ENCODE data around the gene TMEM254. TPM values are rescaled to one million over a fixed set of nuclear protein-coding genes. Genes with fewer than 3 reads are reported as not detected.
A peak's percentile ranks its signal among the peaks of the same experiment; 100 is the strongest.
"Not testable (repeated sequence)": the region's sequence is repeated elsewhere in the genome, so short reads cannot be mapped to it uniquely, and the experiment has no call there.

The TMEM254 gene
- polyA plus RNA-seq, result 49.6 TPM
- long read RNA-seq, donor 1, transcript TMEM254-205 (4 exons, 2,042 nt), result major isoform, 10 of 12 reads
- long read RNA-seq, donor 1, partial matches to known transcripts, result 0 of 12 reads
- long read RNA-seq, donor 1, other reads (novel, unspliced or antisense), result 0 of 12 reads
- long read RNA-seq, donor 2, transcript TMEM254-205 (4 exons, 2,042 nt), result major isoform, 16 of 22 reads
- long read RNA-seq, donor 2, partial matches to known transcripts, result 0 of 22 reads
- long read RNA-seq, donor 2, other reads (novel, unspliced or antisense), result 0 of 22 reads
- long read RNA-seq, donor 3, result 0 reads
- long read RNA-seq, donor 4, partial matches to known transcripts, result 0 of 1 reads
- long read RNA-seq, donor 4, other reads (novel, unspliced or antisense), result 0 of 1 reads
- long read RNA-seq, donor 5, transcript TMEM254-205 (4 exons, 2,042 nt), result major isoform, 13 of 29 reads
- long read RNA-seq, donor 5, partial matches to known transcripts, result 14 of 29 reads
- long read RNA-seq, donor 5, other reads (novel, unspliced or antisense), result 0 of 29 reads
- long read RNA-seq, donor 6, transcript TMEM254-205 (4 exons, 2,042 nt), result major isoform, 17 of 23 reads
- long read RNA-seq, donor 6, partial matches to known transcripts, result 0 of 23 reads
- long read RNA-seq, donor 6, other reads (novel, unspliced or antisense), result 0 of 23 reads
- long read RNA-seq, donor 7, transcript TMEM254-205 (4 exons, 2,042 nt), result major isoform, 5 of 7 reads
- long read RNA-seq, donor 7, partial matches to known transcripts, result 0 of 7 reads
- long read RNA-seq, donor 7, other reads (novel, unspliced or antisense), result 0 of 7 reads
- long read RNA-seq, donor 8, transcript TMEM254-205 (4 exons, 2,042 nt), result major isoform, 20 of 24 reads
- long read RNA-seq, donor 8, partial matches to known transcripts, result 0 of 24 reads
- long read RNA-seq, donor 8, other reads (novel, unspliced or antisense), result 0 of 24 reads
- long read RNA-seq, donor 9, transcript TMEM254-205 (4 exons, 2,042 nt), result major isoform, 14 of 49 reads
- long read RNA-seq, donor 9, partial matches to known transcripts, result 29 of 49 reads
- long read RNA-seq, donor 9, other reads (novel, unspliced or antisense), result 0 of 49 reads
- long read RNA-seq, donor 10, transcript TMEM254-205 (4 exons, 2,042 nt), result major isoform, 19 of 21 reads
- long read RNA-seq, donor 10, partial matches to known transcripts, result 0 of 21 reads
- long read RNA-seq, donor 10, other reads (novel, unspliced or antisense), result 0 of 21 reads
- long read RNA-seq, donor 11, transcript TMEM254-205 (4 exons, 2,042 nt), result major isoform, 17 of 20 reads
- long read RNA-seq, donor 11, partial matches to known transcripts, result 0 of 20 reads
- long read RNA-seq, donor 11, other reads (novel, unspliced or antisense), result 0 of 20 reads

DNA sequence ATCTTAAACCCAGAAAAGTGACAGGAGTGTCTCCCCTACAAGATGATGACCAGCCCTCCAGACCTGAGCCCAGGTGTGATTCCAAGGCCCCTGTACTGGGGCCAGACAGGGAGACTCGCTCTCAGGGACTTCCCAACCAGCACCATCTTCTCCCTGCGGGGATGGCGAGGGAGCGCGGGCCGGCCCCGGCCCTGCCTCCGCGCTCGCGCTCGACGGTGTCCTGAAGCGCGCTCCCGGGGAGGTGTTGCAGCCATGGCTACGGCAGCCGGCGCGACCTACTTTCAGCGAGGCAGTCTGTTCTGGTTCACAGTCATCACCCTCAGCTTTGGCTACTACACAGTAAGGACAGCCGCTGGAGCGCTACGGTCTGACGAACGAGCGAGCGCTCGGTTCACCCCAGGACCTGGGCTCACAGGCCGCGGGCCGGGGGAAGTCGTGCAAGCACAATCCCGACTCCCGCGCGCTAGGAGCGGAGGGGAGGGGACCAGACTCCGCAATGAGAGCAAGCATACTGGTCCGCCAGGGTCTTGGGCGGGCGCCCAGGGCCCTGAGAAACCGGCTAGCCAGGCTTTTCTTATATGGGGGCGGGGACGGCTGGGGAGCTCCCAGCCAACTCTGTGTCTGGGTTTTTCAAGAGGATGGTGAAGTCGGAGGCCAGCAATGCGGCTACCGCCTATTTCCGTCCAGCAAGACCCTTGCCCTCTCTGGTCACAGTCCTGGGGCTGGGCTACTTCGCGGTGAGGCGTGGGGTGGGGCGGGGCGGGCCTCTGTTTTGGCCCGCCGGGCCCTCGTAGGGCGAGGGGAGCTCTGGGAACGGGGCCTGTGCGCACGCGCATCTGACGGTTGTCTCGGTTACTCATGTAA lies at the start of gene TMEM254:
TMEM254 (plus strand) TSS at position 218 of the 864 bp plus-strand sequence; CDS start at position 253, 35 bp downstream.
- Histone ChIP-seq H3K27me3 (ENCODE audit: control insufficient read depth, insufficient read depth, low read length) (no peaks in the 10 kb centered on the region), H3K9me3 (ENCODE audit: control insufficient read depth, low read depth, low read length) (no peaks in the 10 kb centered on the region), H3K4me1 (ENCODE audit: control insufficient read depth, insufficient read depth, low read length) (no peaks in the 10 kb centered on the region), H3K36me3 (ENCODE audit: control insufficient read depth, insufficient read depth, low read length) (peaks cover 3% of the 10 kb centered on the region), H3K27ac (ENCODE audit: low read length) (peak within 1 kb of the TSS; percentile 91), H3K4me3 (ENCODE audit: low read length) (peak within 1 kb of the TSS; percentile 65)
- peak; percentile 92 to 95 for DNase-seq
- no CpG with 5 or more reads among the region's 64 CpGs for WGBS (ENCODE audit: insufficient coverage, low lambda C conversion rate)

DNA sequence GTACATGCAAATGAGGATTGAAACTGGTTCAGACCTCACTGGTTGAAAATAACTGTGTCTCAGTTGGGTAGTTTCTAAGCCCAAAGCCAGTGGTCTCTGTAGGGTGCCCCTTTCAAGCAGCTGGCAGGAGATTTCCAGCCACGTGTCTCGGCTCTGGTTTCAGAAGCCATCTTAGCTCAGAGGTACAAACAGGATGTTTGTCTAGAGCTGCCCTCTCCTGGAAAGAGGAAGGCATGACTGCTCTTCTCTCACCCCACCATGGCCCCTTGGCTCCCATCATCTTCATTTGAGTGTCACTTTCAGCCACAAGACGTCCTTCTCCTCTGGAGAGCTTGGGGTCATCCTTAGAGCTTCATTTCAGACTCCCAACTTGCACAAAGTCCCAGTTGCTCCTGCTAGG lies 49.3 kb upstream of the TMEM254 start:
- not testable (repeated sequence) for H3K9me3 ChIP-seq (ENCODE audit: control insufficient read depth, low read depth, low read length); H3K27me3 ChIP-seq (ENCODE audit: control insufficient read depth, insufficient read depth, low read length); H3K4me3 ChIP-seq (ENCODE audit: low read length); H3K27ac ChIP-seq (ENCODE audit: low read length); H3K4me1 ChIP-seq (ENCODE audit: control insufficient read depth, insufficient read depth, low read length); H3K36me3 ChIP-seq (ENCODE audit: control insufficient read depth, insufficient read depth, low read length)
- WGBS (ENCODE audit: insufficient coverage, low lambda C conversion rate), result no CpG with 5 or more reads among the region's 3 CpGs
- peak in 1 of 2 donors; percentile 3 for DNase-seq

DNA sequence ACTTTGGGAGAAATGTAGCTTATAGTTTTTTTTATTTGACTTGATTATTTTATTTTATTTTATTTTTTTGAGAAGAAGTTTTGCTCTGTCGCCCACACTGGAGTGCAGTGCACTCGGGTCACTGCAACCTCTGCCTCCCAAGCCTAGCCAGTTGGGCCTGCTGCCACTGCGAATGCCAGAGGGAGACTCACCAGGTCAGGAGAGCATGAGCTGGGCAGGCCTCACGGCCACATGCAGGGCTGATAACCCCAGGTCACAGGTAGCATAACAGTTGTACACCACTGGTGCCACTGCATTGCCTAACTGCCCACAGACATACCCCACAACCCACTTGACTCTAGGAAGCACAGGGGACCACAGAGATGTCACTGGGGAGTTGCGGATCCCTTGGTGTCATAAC lies 48.6 kb upstream of the TMEM254 start:
- not testable (repeated sequence) for H3K27me3 ChIP-seq (ENCODE audit: control insufficient read depth, insufficient read depth, low read length); H3K4me1 ChIP-seq (ENCODE audit: control insufficient read depth, insufficient read depth, low read length); H3K36me3 ChIP-seq (ENCODE audit: control insufficient read depth, insufficient read depth, low read length); H3K4me3 ChIP-seq (ENCODE audit: low read length); H3K9me3 ChIP-seq (ENCODE audit: control insufficient read depth, low read depth, low read length); H3K27ac ChIP-seq (ENCODE audit: low read length); DNase-seq
- WGBS (ENCODE audit: insufficient coverage, low lambda C conversion rate), result 0% methylated on average over 1 of the region's 5 CpGs

DNA sequence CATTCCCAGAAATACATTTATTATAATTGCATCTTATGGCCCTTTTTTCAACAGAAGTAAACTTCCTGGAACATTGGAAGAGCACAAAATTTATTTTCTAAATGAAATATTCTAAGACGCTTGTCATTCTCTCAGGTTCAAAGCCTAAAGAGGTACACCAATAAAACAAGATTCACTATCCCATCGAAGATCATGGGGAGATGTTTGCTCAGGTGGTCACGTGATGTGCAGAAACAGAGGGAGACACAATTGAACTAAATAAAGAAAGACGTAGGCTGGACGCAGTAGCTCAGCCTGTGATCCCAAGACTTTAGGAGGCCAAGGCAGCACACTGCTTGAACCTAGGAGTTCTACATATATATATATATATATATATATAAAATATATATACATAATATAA lies 46.0 kb upstream of the TMEM254 start:
- no peak overlapping the region for H3K27ac ChIP-seq (ENCODE audit: low read length)
- H3K4me3 ChIP-seq (ENCODE audit: low read length), result no peak overlapping the region
- H3K9me3 ChIP-seq (ENCODE audit: control insufficient read depth, low read depth, low read length), result no peaks in the 10 kb centered on the region
- H3K4me1 ChIP-seq (ENCODE audit: control insufficient read depth, insufficient read depth, low read length), result no peaks in the 10 kb centered on the region
- DNase-seq, result no peak
- WGBS (ENCODE audit: insufficient coverage, low lambda C conversion rate), result no CpG with 5 or more reads among the region's 5 CpGs
- H3K36me3 ChIP-seq (ENCODE audit: control insufficient read depth, insufficient read depth, low read length), result no peaks in the 10 kb centered on the region
- no peaks in the 10 kb centered on the region for H3K27me3 ChIP-seq (ENCODE audit: control insufficient read depth, insufficient read depth, low read length)

GRCh38 chr10:80034766-80035165 lies 43.7 kb upstream of the TMEM254 start:
- not testable (repeated sequence) for H3K36me3 ChIP-seq (ENCODE audit: control insufficient read depth, insufficient read depth, low read length); H3K9me3 ChIP-seq (ENCODE audit: control insufficient read depth, low read depth, low read length); H3K27ac ChIP-seq (ENCODE audit: low read length); H3K4me3 ChIP-seq (ENCODE audit: low read length); DNase-seq; H3K27me3 ChIP-seq (ENCODE audit: control insufficient read depth, insufficient read depth, low read length); H3K4me1 ChIP-seq (ENCODE audit: control insufficient read depth, insufficient read depth, low read length)
- 92% methylated on average over 2 of the region's 5 CpGs for WGBS (ENCODE audit: insufficient coverage, low lambda C conversion rate)

GRCh38 chr10:80035430-80035829 lies 43.0 kb upstream of the TMEM254 start:
- H3K36me3 ChIP-seq (ENCODE audit: control insufficient read depth, insufficient read depth, low read length); DNase-seq; H3K4me3 ChIP-seq (ENCODE audit: low read length); H3K9me3 ChIP-seq (ENCODE audit: control insufficient read depth, low read depth, low read length); H3K27ac ChIP-seq (ENCODE audit: low read length); H3K27me3 ChIP-seq (ENCODE audit: control insufficient read depth, insufficient read depth, low read length); H3K4me1 ChIP-seq (ENCODE audit: control insufficient read depth, insufficient read depth, low read length): not testable (repeated sequence)
- no CpG with 5 or more reads among the region's 3 CpGs for WGBS (ENCODE audit: insufficient coverage, low lambda C conversion rate)

DNA sequence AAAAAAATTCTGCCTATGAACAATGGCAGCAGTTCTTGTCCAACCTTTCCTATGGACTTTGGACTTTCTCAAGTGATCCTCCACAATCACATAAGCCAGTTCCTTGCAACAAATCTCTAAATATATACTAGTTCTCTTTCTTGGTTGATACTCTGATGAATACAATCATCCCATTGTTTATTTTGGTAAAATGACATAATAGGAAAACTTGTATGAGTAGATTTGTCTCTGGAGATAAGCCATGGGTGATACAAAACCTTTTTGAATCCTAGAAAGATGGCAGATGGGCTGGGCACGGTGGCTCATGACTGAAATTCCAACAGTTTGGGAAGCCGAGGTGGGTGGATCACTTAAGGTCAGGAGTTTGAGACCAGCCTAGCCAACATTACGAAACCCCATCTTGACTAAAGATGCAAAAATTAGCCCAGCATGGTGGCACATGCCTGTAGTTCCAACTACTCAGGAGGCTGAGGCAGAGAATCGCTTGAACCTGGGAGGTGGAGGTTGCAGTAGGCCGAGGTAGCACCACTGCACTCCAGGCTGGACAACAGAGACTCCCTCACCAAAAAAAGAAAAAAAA lies 41.5 kb upstream of the TMEM254 start:
- H3K27me3 ChIP-seq (ENCODE audit: control insufficient read depth, insufficient read depth, low read length); DNase-seq: not testable (repeated sequence)
- 100% methylated on average over 1 of the region's 5 CpGs for WGBS (ENCODE audit: insufficient coverage, low lambda C conversion rate)

DNA sequence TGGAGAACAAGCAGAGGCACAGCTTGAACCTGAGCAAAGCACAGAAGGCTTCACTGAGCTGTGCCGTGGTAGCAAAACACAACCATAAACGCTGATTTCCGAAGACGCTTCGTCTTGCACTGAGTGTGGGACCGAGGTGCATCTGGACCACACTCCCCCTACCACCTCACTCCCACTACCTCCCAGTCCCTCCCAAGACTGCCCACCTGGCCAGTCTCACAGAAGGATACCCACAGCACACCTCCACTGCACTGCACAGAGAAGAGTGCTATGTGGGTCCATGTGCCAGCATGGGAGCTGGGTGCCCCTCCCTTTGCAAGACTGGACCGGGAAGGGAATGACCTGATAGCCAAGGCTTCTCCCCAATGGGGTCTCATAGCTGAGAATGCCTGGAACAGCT lies 40.2 kb upstream of the TMEM254 start:
- not testable (repeated sequence) for DNase-seq; H3K36me3 ChIP-seq (ENCODE audit: control insufficient read depth, insufficient read depth, low read length); H3K4me1 ChIP-seq (ENCODE audit: control insufficient read depth, insufficient read depth, low read length); H3K9me3 ChIP-seq (ENCODE audit: control insufficient read depth, low read depth, low read length); H3K27ac ChIP-seq (ENCODE audit: low read length); H3K4me3 ChIP-seq (ENCODE audit: low read length); H3K27me3 ChIP-seq (ENCODE audit: control insufficient read depth, insufficient read depth, low read length)
- no CpG with 5 or more reads among the region's 7 CpGs for WGBS (ENCODE audit: insufficient coverage, low lambda C conversion rate)

More for the DNA sequence above, 41.5 kb upstream of the TMEM254 start:
- H3K9me3 ChIP-seq (ENCODE audit: control insufficient read depth, low read depth, low read length); H3K36me3 ChIP-seq (ENCODE audit: control insufficient read depth, insufficient read depth, low read length); H3K4me1 ChIP-seq (ENCODE audit: control insufficient read depth, insufficient read depth, low read length); H3K27ac ChIP-seq (ENCODE audit: low read length); H3K4me3 ChIP-seq (ENCODE audit: low read length): not testable (repeated sequence)

DNA sequence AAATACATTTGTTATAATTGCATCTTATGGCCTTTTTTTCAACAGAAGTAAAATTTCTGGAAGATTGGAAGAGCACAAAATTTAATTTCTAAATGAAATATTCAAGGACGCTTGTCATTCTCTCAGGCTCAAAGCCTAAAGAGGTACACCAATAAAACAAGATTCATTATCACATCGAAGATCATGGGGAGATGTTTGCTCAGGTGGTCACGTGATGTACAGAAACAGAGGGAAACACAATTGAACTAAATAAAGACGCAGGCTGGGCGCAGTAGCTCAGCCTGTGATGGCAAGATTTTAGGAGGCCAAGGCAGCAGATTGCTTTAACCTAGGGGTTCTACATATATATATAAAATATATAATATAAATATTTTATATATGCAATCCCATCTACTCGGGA lies 37.3 kb upstream of the TMEM254 start:
- no peaks in the 10 kb centered on the region for H3K27me3 ChIP-seq (ENCODE audit: control insufficient read depth, insufficient read depth, low read length)
- no peaks in the 10 kb centered on the region for H3K36me3 ChIP-seq (ENCODE audit: control insufficient read depth, insufficient read depth, low read length)
- no peaks in the 10 kb centered on the region for H3K4me1 ChIP-seq (ENCODE audit: control insufficient read depth, insufficient read depth, low read length)
- WGBS (ENCODE audit: insufficient coverage, low lambda C conversion rate), result 100% methylated on average over 1 of the region's 6 CpGs
- no peaks in the 10 kb centered on the region for H3K9me3 ChIP-seq (ENCODE audit: control insufficient read depth, low read depth, low read length)
- H3K27ac ChIP-seq (ENCODE audit: low read length), result no peak overlapping the region
- H3K4me3 ChIP-seq (ENCODE audit: low read length), result no peak overlapping the region
- no peak for DNase-seq

Data from large intestine (tissue), 12 donors.